HepG2 (cell line): ENCODE measurements around the gene SLC6A6. TPM values are rescaled to one million over a fixed set of nuclear protein-coding genes. Genes with fewer than 3 reads are reported as not detected.

Source experiments
- ATAC-seq: fragments of 200-7000 bp; cut with Tn5 transposase; 3 replicates; pipeline ENCODE4 v1.9.1; 2020; ENCODE audit warnings: mild to moderate bottlenecking, moderate library complexity
- BruUV-seq: library from RNA; stranded (reverse); fragments of 400-500 nt; replicated peaks from 2 replicates; lab custom pipeline; 2021; lab: Mats Ljungman, UMichigan
- CTCF ChIA-PET: fragments of 300-600 bp; formaldehyde crosslinking; extraction: SDS; loops from one replicate; lab custom pipeline; 2021; ENCODE audit warnings: low total read pairs, inconsistent platforms, low intra/inter-chr PET ratio; lab: Yijun Ruan, JAX
- POLR2A ChIA-PET: fragments of 350-600 bp; sonication (Branson Sonifier 250); formaldehyde crosslinking; loops from one replicate; lab custom pipeline; 2020; ENCODE audit warnings: antibody characterized with exemption, inconsistent platforms; lab: Yijun Ruan, JAX
- DNase-seq: peaks from one replicate; pipeline ENCODE4 v3.0.0-alpha.2; 2015; ENCODE audit warnings: low spot score
- FAIRE-seq: peaks from 3 replicates; lab custom pipeline; 2011; peaks lifted over from hg19 to GRCh38; lab: Jason Lieb, UNC
- H2AFZ ChIP-seq: one replicate; pipeline ENCODE4 v1.6.1; 2011; ENCODE audit warnings: low read length, inconsistent platforms
- H3K27ac ChIP-seq: fragments of 300-600 bp; 3 replicates; pipeline ENCODE4 v1.8.0; 2011; ENCODE audit warnings: mixed run types, mild to moderate bottlenecking, mixed read lengths, low read length, inconsistent platforms; ENCODE audit not compliant: insufficient read depth; ENCODE audit errors: extremely low read length
- H3K27me3 ChIP-seq, 2 experiments: fragments of 200-600 bp in 1 of 2; 2 replicates in 1 of 2; 3 replicates in 1 of 2; pipeline versions ENCODE4 v1.6.0 to v1.8.0; 2011; ENCODE audit warnings: low read length in 2 of 2, mild to moderate bottlenecking in 2 of 2, moderate library complexity in 2 of 2, inconsistent platforms in 1 of 2; ENCODE audit not compliant: insufficient read depth in 2 of 2, control insufficient read depth in 1 of 2
- H3K36me3 ChIP-seq, 2 experiments: fragments of 200-600 bp in 1 of 2; replicated peaks in 1 of 2; 2 replicates in 1 of 2; 3 replicates in 1 of 2; pipeline versions ENCODE4 v1.5.1 to v1.8.0; 2011; ENCODE audit warnings: low read length in 2 of 2, inconsistent platforms in 1 of 2; ENCODE audit not compliant: insufficient read depth in 2 of 2, control insufficient read depth in 1 of 2
- H3K4me1 ChIP-seq: 2 replicates; pipeline ENCODE4 v1.5.1; 2012; ENCODE audit warnings: low read length, inconsistent platforms; ENCODE audit not compliant: insufficient read depth
- H3K4me2 ChIP-seq: 2 replicates; pipeline ENCODE4 v1.6.0; 2011; ENCODE audit warnings: low read depth, low read length, inconsistent platforms
- H3K4me3 ChIP-seq, 3 experiments: fragments of 200-600 bp in 1 of 3; sonication (generic), shearing (Covaris generic) in 1 of 3; replicated peaks in 1 of 3; 2 replicates each; pipeline ENCODE4 v1.5.1; 2011 to 2016; ENCODE audit warnings: low read length in 3 of 3, inconsistent platforms in 2 of 3, low read depth in 2 of 3, mild to moderate bottlenecking in 2 of 3, control low read depth in 1 of 3, mixed read lengths in 1 of 3; ENCODE audit not compliant: insufficient read depth in 1 of 3
- H3K79me2 ChIP-seq: one replicate; pipeline ENCODE4 v1.6.1; 2011; ENCODE audit warnings: low read length, inconsistent platforms; ENCODE audit not compliant: insufficient read depth
- H3K9ac ChIP-seq: 2 replicates; pipeline ENCODE4 v1.6.0; 2011; ENCODE audit warnings: mild to moderate bottlenecking, low read depth, low read length, inconsistent platforms; ENCODE audit not compliant: insufficient read depth
- H3K9me3 ChIP-seq: 2 replicates; pipeline ENCODE4 v1.5.1; 2012; ENCODE audit warnings: mild to moderate bottlenecking, low read length
- H4K20me1 ChIP-seq: 2 replicates; pipeline ENCODE4 v1.6.0; 2011; ENCODE audit warnings: inconsistent platforms, mild to moderate bottlenecking, low read length, moderate library complexity; ENCODE audit not compliant: insufficient read depth
- MIER2 ChIP-seq: IDR thresholded peaks from 2 replicates; pipeline ENCODE4 v1.6.1; 2016; ENCODE audit warnings: missing biosample characterization, missing genetic modification reagents
- NR0B2 ChIP-seq: sonication (generic); formaldehyde crosslinking; IDR thresholded peaks from 2 replicates; pipeline ENCODE4 v1.4.0; 2020; ENCODE audit warnings: mild to moderate bottlenecking, missing genetic modification reagents
- RFXANK ChIP-seq: IDR thresholded peaks from 2 replicates; pipeline ENCODE4 v1.6.1; 2016
- ZNF703 ChIP-seq: sonication (generic); formaldehyde crosslinking; IDR thresholded peaks from 2 replicates; pipeline ENCODE4 v1.5.1; 2020; ENCODE audit warnings: missing genetic modification reagents, mild to moderate bottlenecking, moderate library complexity, borderline replicate concordance
- ZNF839 ChIP-seq: sonication (generic); formaldehyde crosslinking; IDR thresholded peaks from 2 replicates; pipeline ENCODE4 v1.4.0; 2020; ENCODE audit warnings: missing genetic modification reagents, mild to moderate bottlenecking, borderline replicate concordance
- WGBS: methylation state at CpG from one replicate; pipeline ENCODE4 v1.1.6; 2017; ENCODE audit warnings: low lambda C conversion rate; 5-methylcytosine and 5-hydroxymethylcytosine counted together
- in situ Hi-C: cut with HindIII; loops from 2 replicates; pipeline ENCODE4 v1.10.0; 2017; ENCODE audit warnings: low pct_unique_long_range_greater_than_20kb; ENCODE audit not compliant: extremely low pct_ligation_motif_present
- intact Hi-C: fragments of 100-400 bp; cut with micrococcal nuclease; formaldehyde crosslinking; loops from one replicate; pipeline ENCODE4 v1.10.0; 2022; ENCODE audit not compliant: unreplicated experiment
- polyA plus RNA-seq, 8 experiments: library from polyadenylated mRNA; depleted of rRNA in 3 of 8; stranded (reverse) in 7 of 8; unstranded in 1 of 8; fragments of >200 nt; fragmentation: Illumina TruSeq in 4 of 8; extraction: Trizol in 4 of 8; gene quantifications; 2 replicates each; pipeline versions ENCODE4 v1.2.1 to v1.2.3, GENCODE V29; 2011 to 2016; ENCODE audit warnings: low read depth in 4 of 8, missing spikeins in 1 of 8, mixed read lengths in 1 of 8; ENCODE audit not compliant: insufficient read depth in 1 of 8
- total RNA-seq, 5 experiments: library from RNA; depleted of rRNA; stranded (reverse); fragments of >200 nt; fragmentation: Illumina TruSeq; extraction: Trizol; gene quantifications; 2 replicates each; pipeline ENCODE4 v1.2.3, GENCODE V29; 2016; ENCODE audit warnings: low read depth in 1 of 5
- TF ChIP-seq, protein P1 (sequence below): sonication (generic); formaldehyde crosslinking; IDR thresholded peaks from 2 replicates; pipeline ENCODE4 v1.5.1; 2020; ENCODE audit warnings: missing genetic modification reagents, mild to moderate bottlenecking, borderline replicate concordance

Gene SLC6A6
- total and polyA plus RNA-seq, 2 of the 13 experiments (the other 11 are each of a cell fraction or from before 2014, with no cell fraction given): 14.1 to 20.7 TPM

GRCh38 chr3:14426305-14426620 is 23.9 kb downstream of the SLC6A6 start:
- Histone ChIP-seq H3K27me3 (no peaks in the 10 kb centered on the region), H3K36me3 (peaks cover 0 to 6% of the 10 kb centered on the region in 2 experiments; a peak in 1 of 5 replicates), H3K79me2 (peaks cover 2% of the 10 kb centered on the region), H3K9me3 (no peaks in the 10 kb centered on the region), H3K4me2 (no peak overlapping the region), H3K27ac (no peak overlapping the region), H4K20me1 (no peaks in the 10 kb centered on the region), H3K9ac (no peak overlapping the region), H3K4me3 (no peak overlapping the region), H2AFZ (no peak overlapping the region), H3K4me1 (peaks cover 43% of the 10 kb centered on the region)
- CTCF ChIA-PET: no interaction called here
- DNase-seq (no peak), ATAC-seq (no peak), FAIRE-seq (no peak)
- intact Hi-C loops: no loop called here
- 94% methylated on average over 5 of the region's 5 CpGs for WGBS
- no TSS peak for BruUV-seq
- in situ Hi-C loops: no loop called here
- TF ChIP-seq MIER2 (CRISPR knock-in tag) (no peak), NR0B2 (no peak), ZNF839 (CRISPR knock-in tag) (no peak), RFXANK (no peak), ZNF703 (CRISPR knock-in tag) (no peak)
- TF ChIP-seq, protein P1, sequence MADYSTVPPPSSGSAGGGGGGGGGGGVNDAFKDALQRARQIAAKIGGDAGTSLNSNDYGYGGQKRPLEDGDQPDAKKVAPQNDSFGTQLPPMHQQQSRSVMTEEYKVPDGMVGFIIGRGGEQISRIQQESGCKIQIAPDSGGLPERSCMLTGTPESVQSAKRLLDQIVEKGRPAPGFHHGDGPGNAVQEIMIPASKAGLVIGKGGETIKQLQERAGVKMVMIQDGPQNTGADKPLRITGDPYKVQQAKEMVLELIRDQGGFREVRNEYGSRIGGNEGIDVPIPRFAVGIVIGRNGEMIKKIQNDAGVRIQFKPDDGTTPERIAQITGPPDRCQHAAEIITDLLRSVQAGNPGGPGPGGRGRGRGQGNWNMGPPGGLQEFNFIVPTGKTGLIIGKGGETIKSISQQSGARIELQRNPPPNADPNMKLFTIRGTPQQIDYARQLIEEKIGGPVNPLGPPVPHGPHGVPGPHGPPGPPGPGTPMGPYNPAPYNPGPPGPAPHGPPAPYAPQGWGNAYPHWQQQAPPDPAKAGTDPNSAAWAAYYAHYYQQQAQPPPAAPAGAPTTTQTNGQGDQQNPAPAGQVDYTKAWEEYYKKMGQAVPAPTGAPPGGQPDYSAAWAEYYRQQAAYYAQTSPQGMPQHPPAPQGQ (CRISPR knock-in tag): no peak
- POLR2A ChIA-PET: no interaction called here
